Measurements from ENCODE around the gene MC3R. TPM values are rescaled to one million over a fixed set of nuclear protein-coding genes. Genes with fewer than 3 reads are reported as not detected.
"Not testable (repeated sequence)": the region's sequence is repeated elsewhere in the genome, so short reads cannot be mapped to it uniquely, and the experiment has no call there.

MC3R gene
- total RNA-seq, 3 donors from 2014 or later (not counting 1 experiment from before 2014, with no cell fraction given) = not detected

GRCh38 chr20:56215115-56215514 is 33.4 kb upstream of the MC3R start:
- Histone ChIP-seq H3K4me1 (ENCODE audit: control insufficient read depth, insufficient read depth, low read length) (no peaks in the 10 kb centered on the region), H3K9me3 (ENCODE audit: control insufficient read depth, insufficient read depth, low read length) (peaks cover 5% of the 10 kb centered on the region), H3K4me3 (ENCODE audit: low read length) (no peak overlapping the region), H3K27me3 (ENCODE audit: control insufficient read depth, insufficient read depth, low read length) (no peaks in the 10 kb centered on the region), H3K36me3 (ENCODE audit: control insufficient read depth, insufficient read depth, low read length) (no peaks in the 10 kb centered on the region), H3K27ac (ENCODE audit: low read length) (no peak overlapping the region)
- Mint-ChIP-seq H3K27me3 (ENCODE audit: low read depth in 2 of 2) (peaks cover 7 to 33% of the 10 kb centered on the region in 2 donors), H3K9me3 (peaks cover 0 to 4% of the 10 kb centered on the region in 2 donors), H3K4me1 (peaks cover 5 to 6% of the 10 kb centered on the region in 2 donors), H3K27ac (no peak overlapping the region), H3K36me3 (no peaks in the 10 kb centered on the region), H3K4me3 (no peak overlapping the region)
- TF ChIP-seq CTCF (IDR thresholded peaks at IDR 0.05) = no peak
- intact Hi-C loops (cut with micrococcal nuclease) = no loop called here
- WGBS (ENCODE audit: insufficient coverage) = 27% methylated on average over 1 of the region's 2 CpGs
- no peak for ATAC-seq
- no peak for DNase-seq

GRCh38 chr20:56217829-56218228 is 30.7 kb upstream of the MC3R start:
- Histone ChIP-seq H3K9me3 (ENCODE audit: control insufficient read depth, insufficient read depth, low read length) (peaks cover 5% of the 10 kb centered on the region), H3K4me3 (ENCODE audit: low read length) (no peak overlapping the region), H3K4me1 (ENCODE audit: control insufficient read depth, insufficient read depth, low read length) (no peaks in the 10 kb centered on the region), H3K27me3 (ENCODE audit: control insufficient read depth, insufficient read depth, low read length) (no peaks in the 10 kb centered on the region), H3K27ac (ENCODE audit: low read length) (no peak overlapping the region), H3K36me3 (ENCODE audit: control insufficient read depth, insufficient read depth, low read length) (no peaks in the 10 kb centered on the region)
- no peak for TF ChIP-seq CTCF (IDR thresholded peaks at IDR 0.05)
- DNase-seq = no peak
- intact Hi-C loops (cut with micrococcal nuclease) = no loop called here
- peaks cover 0 to 4% of the 10 kb centered on the region in 2 donors for H3K9me3 Mint-ChIP-seq
- no peaks in the 10 kb centered on the region for H3K36me3 Mint-ChIP-seq
- H3K4me3 Mint-ChIP-seq = no peak overlapping the region
- no peak for ATAC-seq
- peaks cover 11 to 48% of the 10 kb centered on the region in 2 donors for H3K27me3 Mint-ChIP-seq (ENCODE audit: low read depth in 2 of 2)
- WGBS (ENCODE audit: insufficient coverage) = 59% methylated on average over 2 of the region's 2 CpGs
- H3K4me1 Mint-ChIP-seq = no peaks in the 10 kb centered on the region
- no peak overlapping the region for H3K27ac Mint-ChIP-seq

- not testable (repeated sequence) for DNase-seq, ATAC-seq
Observed at GRCh38 chr20:56221186-56221585, 27.3 kb upstream of the MC3R start.

GRCh38 chr20:56222201-56222600 is 26.3 kb upstream of the MC3R start:
- Histone ChIP-seq H3K36me3 (ENCODE audit: control insufficient read depth, insufficient read depth, low read length) (no peaks in the 10 kb centered on the region), H3K27ac (ENCODE audit: low read length) (no peak overlapping the region), H3K9me3 (ENCODE audit: control insufficient read depth, insufficient read depth, low read length) (peaks cover 5% of the 10 kb centered on the region), H3K27me3 (ENCODE audit: control insufficient read depth, insufficient read depth, low read length) (no peaks in the 10 kb centered on the region), H3K4me1 (ENCODE audit: control insufficient read depth, insufficient read depth, low read length) (no peaks in the 10 kb centered on the region), H3K4me3 (ENCODE audit: low read length) (no peak overlapping the region)
- no CpG with 5 or more reads among the region's 1 CpG for WGBS (ENCODE audit: insufficient coverage)
- no peak for ATAC-seq
- Mint-ChIP-seq H3K4me3 (no peak overlapping the region), H3K27ac (no peak overlapping the region), H3K27me3 (ENCODE audit: low read depth in 2 of 2) (peaks cover 6 to 35% of the 10 kb centered on the region in 2 donors), H3K4me1 (no peaks in the 10 kb centered on the region), H3K36me3 (no peaks in the 10 kb centered on the region), H3K9me3 (peaks cover 0 to 4% of the 10 kb centered on the region in 2 donors)
- no peak for TF ChIP-seq CTCF (IDR thresholded peaks at IDR 0.05)
- DNase-seq = no peak
- intact Hi-C loops (cut with micrococcal nuclease) = no loop called here

More at GRCh38 chr20:56221186-56221585, 27.3 kb upstream of the MC3R start:
- H3K4me3 ChIP-seq (ENCODE audit: low read length); H3K4me1 ChIP-seq (ENCODE audit: control insufficient read depth, insufficient read depth, low read length); intact Hi-C loops (cut with micrococcal nuclease); H3K9me3 Mint-ChIP-seq; H3K27ac Mint-ChIP-seq; H3K27ac ChIP-seq (ENCODE audit: low read length); H3K36me3 Mint-ChIP-seq; H3K36me3 ChIP-seq (ENCODE audit: control insufficient read depth, insufficient read depth, low read length); H3K4me3 Mint-ChIP-seq; H3K27me3 ChIP-seq (ENCODE audit: control insufficient read depth, insufficient read depth, low read length); H3K4me1 Mint-ChIP-seq; H3K9me3 ChIP-seq (ENCODE audit: control insufficient read depth, insufficient read depth, low read length): not testable (repeated sequence)
- peaks cover 4 to 31% of the 10 kb centered on the region in 2 donors for H3K27me3 Mint-ChIP-seq (ENCODE audit: low read depth in 2 of 2)
- 75% methylated on average over 4 of the region's 4 CpGs for WGBS (ENCODE audit: insufficient coverage)

All from natural killer cell (primary cell).